Duodenal mucosa (tissue), 2 donors: ENCODE data around the gene GLDN.

ENCODE experiments used
- H3K27ac ChIP-seq: one replicate; pipeline ENCODE4 v1.7.0; 2013; ENCODE audit warnings: low read depth, low read length
- H3K27me3 ChIP-seq, 2 donors: one replicate each; pipeline ENCODE4 v1.7.0; 2013; ENCODE audit warnings: low read length in 2 of 2, control low read depth in 1 of 2; ENCODE audit not compliant: insufficient read depth in 2 of 2, control insufficient read depth in 1 of 2
- H3K36me3 ChIP-seq, 2 donors: one replicate each; pipeline ENCODE4 v1.7.0; 2013; ENCODE audit warnings: low read length in 2 of 2, control low read depth in 1 of 2; ENCODE audit not compliant: insufficient read depth in 2 of 2, control insufficient read depth in 1 of 2
- H3K4me1 ChIP-seq, 2 donors: one replicate each; pipeline ENCODE4 v1.7.0; 2013; ENCODE audit warnings: low read length in 2 of 2, control low read depth in 1 of 2; ENCODE audit not compliant: insufficient read depth in 2 of 2, control insufficient read depth in 1 of 2
- H3K4me3 ChIP-seq, 2 donors: one replicate each; pipeline ENCODE4 v1.7.0; 2013; ENCODE audit warnings: low read length in 2 of 2, low read depth in 1 of 2
- H3K9ac ChIP-seq, 2 donors: one replicate each; pipeline ENCODE4 v1.7.0; 2013; ENCODE audit warnings: low read length in 2 of 2, low read depth in 1 of 2
- H3K9me3 ChIP-seq, 2 donors: one replicate each; pipeline ENCODE4 v1.7.0; 2013; ENCODE audit warnings: low read length in 2 of 2, control low read depth in 1 of 2; ENCODE audit not compliant: control insufficient read depth in 1 of 2

GLDN gene

DNA sequence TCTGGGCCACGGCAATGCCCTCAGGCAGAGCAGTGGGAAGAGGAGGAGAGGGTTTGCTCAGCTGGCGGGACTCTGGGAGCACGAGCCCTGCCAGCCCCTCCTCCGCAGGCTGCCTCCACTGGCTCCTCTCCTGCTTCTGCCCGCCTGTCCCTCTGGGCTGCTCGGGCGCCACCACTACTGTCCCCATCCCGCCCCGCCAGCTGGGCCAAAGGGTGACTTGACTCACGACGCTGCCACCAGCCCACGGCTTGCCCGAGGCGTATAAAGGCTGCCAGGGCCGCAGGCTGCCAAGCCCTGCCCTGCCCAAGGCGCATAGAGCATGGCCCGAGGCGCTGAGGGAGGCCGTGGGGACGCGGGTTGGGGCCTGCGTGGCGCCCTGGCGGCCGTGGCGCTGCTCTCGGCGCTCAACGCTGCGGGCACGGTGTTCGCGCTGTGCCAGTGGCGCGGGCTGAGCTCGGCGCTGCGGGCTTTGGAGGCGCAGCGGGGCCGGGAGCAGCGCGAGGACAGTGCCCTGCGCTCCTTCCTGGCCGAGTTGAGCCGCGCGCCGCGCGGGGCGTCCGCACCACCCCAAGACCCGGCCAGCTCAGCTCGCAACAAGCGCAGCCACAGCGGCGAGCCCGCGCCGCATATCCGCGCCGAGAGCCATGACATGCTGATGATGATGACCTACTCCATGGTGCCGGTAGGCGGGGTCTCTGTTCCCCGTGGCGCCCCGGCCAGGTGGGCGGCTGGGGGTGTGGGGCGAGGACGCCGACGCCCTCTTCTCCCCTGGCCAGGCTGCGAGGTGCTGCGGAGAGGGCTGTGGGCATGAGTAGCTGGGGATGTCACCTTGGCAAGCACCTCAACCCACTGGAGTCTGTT lies at the start of gene GLDN:
GLDN (plus strand) TSS at position 290 of the 861 bp plus-strand sequence; CDS start at position 320, 30 bp downstream.
- no peaks in the 10 kb centered on the region for H3K9me3 ChIP-seq
- no peaks in the 10 kb centered on the region for H3K4me1 ChIP-seq
- H3K36me3 ChIP-seq = no peaks in the 10 kb centered on the region
- no peak within 1 kb of the TSS for H3K9ac ChIP-seq
- no peak within 1 kb of the TSS for H3K27ac ChIP-seq
- peak within 1 kb of the TSS; percentile 23 to 46 for H3K4me3 ChIP-seq
- peaks cover 15 to 31% of the 10 kb centered on the region in 2 donors for H3K27me3 ChIP-seq

- peaks cover 0 to 3% of the 10 kb centered on the region in 2 donors for H3K4me1 ChIP-seq
- no peaks in the 10 kb centered on the region for H3K9me3 ChIP-seq
- H3K9ac ChIP-seq = no peak overlapping the region
- no peak overlapping the region for H3K27ac ChIP-seq
- no peaks in the 10 kb centered on the region for H3K27me3 ChIP-seq
- H3K4me3 ChIP-seq = no peak overlapping the region
- no peaks in the 10 kb centered on the region for H3K36me3 ChIP-seq
Observed at GRCh38 chr15:51298620-51299019, 42.8 kb upstream of the GLDN start.

DNA sequence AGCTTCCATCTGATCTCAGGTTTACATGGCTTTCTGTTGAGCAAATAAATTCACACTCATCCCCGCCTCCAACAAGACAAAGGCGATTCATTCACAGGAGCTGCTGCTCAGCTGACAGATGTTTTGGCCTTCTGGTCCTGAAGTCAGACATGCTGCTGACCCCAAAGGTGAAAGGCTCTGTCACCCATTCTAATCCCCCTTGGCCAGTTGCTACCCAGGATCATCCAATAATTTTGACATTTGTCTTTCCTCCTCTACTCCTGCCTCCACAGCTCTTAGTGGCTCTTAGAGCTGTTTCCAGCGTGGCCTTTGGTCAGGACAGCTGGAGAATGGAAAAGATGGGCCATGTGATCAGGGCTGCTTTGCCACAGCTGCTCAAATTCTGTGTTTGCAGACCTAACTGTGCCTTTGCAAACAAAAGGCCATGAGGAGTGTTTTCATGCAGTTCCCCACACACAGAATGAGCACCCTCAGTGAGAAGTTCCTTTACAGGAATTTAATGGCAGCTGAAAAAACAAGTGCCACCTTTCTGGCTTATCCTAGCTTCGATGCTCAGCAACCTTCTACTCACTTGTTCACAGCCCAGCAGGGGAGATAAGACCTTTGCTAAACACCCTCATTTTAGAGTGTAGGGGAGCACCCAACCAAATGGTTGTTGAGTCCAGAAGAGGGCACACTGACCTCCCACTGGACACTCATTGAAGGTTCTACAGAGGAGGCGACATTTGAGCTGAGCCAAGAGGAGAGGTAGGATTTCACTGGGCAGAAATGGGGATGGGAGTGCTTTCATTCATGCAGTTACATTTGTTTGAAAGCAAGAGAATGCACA lies 42.1 kb upstream of the GLDN start:
- Histone ChIP-seq H3K27ac (no peak overlapping the region), H3K36me3 (no peaks in the 10 kb centered on the region), H3K27me3 (no peaks in the 10 kb centered on the region), H3K9me3 (no peaks in the 10 kb centered on the region), H3K9ac (no peak overlapping the region), H3K4me1 (peaks cover 0 to 3% of the 10 kb centered on the region in 2 donors), H3K4me3 (no peak overlapping the region)

GRCh38 chr15:51302480-51302879 lies 39.0 kb upstream of the GLDN start:
- no peaks in the 10 kb centered on the region for H3K27me3 ChIP-seq
- no peak overlapping the region for H3K27ac ChIP-seq
- H3K4me1 ChIP-seq = peaks cover 0 to 3% of the 10 kb centered on the region in 2 donors
- no peak overlapping the region for H3K4me3 ChIP-seq
- no peaks in the 10 kb centered on the region for H3K9me3 ChIP-seq
- no peaks in the 10 kb centered on the region for H3K36me3 ChIP-seq
- no peak overlapping the region for H3K9ac ChIP-seq

DNA sequence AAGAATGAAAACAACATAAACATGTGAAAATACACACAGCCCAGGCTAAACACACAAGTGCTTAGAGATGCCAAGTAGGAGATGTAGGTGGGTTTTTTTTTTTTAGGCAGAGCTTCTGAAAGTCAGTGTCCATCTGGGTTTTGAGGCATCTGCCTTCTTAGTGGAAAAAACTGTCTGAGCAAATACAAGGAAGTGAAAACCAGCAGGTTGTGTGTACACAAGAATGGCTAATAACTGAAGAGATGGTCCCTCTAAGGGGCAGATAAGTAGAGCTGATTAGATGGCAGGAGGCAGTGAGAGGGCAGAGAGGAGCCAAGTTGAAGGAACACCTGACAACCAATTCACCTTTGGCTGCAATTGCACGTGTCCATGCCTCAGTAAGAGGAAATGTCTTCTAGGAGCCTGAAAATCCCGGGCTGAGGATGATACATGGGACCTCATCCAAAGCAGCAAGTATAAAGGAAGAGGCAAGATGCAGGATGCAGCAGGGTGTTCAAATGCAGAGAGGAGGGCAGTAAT lies 37.9 kb upstream of the GLDN start:
- no peak overlapping the region for H3K9ac ChIP-seq
- H3K4me3 ChIP-seq = no peak overlapping the region
- H3K9me3 ChIP-seq = no peaks in the 10 kb centered on the region
- no peaks in the 10 kb centered on the region for H3K36me3 ChIP-seq
- H3K27ac ChIP-seq = no peak overlapping the region
- peaks cover 0 to 3% of the 10 kb centered on the region in 2 donors for H3K4me1 ChIP-seq
- H3K27me3 ChIP-seq = no peaks in the 10 kb centered on the region

DNA sequence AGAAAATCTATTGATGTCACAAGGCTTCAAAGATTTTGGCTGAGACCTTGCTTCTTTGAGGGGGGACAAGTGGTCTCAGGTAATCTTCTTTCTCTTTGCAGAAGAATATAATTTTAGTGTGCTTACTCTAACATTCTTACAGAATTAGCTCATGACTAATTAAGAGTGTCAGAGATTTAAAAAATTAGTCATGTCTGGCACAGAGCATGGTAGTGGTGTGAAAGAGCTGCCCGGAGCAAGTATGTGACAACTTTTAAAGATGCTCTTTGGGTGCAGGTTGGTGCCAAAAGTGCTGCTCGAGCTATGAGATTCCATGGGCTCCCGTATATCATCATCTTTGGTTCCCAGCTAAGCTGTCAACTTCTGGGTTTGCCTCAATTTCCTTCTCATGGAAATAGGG lies 34.1 kb upstream of the GLDN start:
- Histone ChIP-seq H3K9me3 (no peaks in the 10 kb centered on the region), H3K9ac (no peak overlapping the region), H3K4me1 (no peaks in the 10 kb centered on the region), H3K27ac (no peak overlapping the region), H3K27me3 (no peaks in the 10 kb centered on the region), H3K36me3 (no peaks in the 10 kb centered on the region), H3K4me3 (no peak overlapping the region)

DNA sequence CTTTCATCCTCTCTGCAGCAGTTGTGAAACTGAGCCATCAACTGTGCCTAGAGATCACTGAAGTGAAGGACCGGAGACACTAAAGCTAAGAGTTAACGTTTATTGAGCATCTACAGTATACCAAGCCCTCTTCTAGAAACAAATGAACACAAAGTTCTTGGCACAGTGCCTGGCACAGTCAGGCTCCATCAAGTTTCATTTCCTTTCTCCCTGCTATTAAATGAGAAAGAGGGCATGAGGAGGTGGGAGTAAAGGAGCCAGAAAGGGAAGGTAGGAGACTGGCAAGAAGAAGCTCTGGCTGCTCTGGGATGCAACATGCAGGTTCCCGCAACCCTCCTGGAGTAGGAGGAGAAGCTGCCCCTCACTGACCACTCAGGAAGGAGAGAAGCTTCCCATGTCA lies 33.6 kb upstream of the GLDN start:
- Histone ChIP-seq H3K9ac (no peak overlapping the region), H3K4me1 (no peaks in the 10 kb centered on the region), H3K27ac (no peak overlapping the region), H3K36me3 (no peaks in the 10 kb centered on the region), H3K27me3 (no peaks in the 10 kb centered on the region), H3K4me3 (no peak overlapping the region), H3K9me3 (no peaks in the 10 kb centered on the region)

- Histone ChIP-seq H3K4me1 (no peaks in the 10 kb centered on the region), H3K9ac (no peak overlapping the region), H3K4me3 (no peak overlapping the region), H3K27me3 (no peaks in the 10 kb centered on the region), H3K9me3 (no peaks in the 10 kb centered on the region), H3K36me3 (no peaks in the 10 kb centered on the region), H3K27ac (no peak overlapping the region)
Observed at GRCh38 chr15:51310064-51310463, 31.4 kb upstream of the GLDN start.

- H3K4me1 ChIP-seq = no peaks in the 10 kb centered on the region
- H3K4me3 ChIP-seq = no peak overlapping the region
- no peak overlapping the region for H3K27ac ChIP-seq
- H3K27me3 ChIP-seq = no peaks in the 10 kb centered on the region
- no peaks in the 10 kb centered on the region for H3K9me3 ChIP-seq
- no peak overlapping the region for H3K9ac ChIP-seq
- H3K36me3 ChIP-seq = no peaks in the 10 kb centered on the region
Observed at GRCh38 chr15:51311510-51311909, 29.9 kb upstream of the GLDN start.
